ENCODE results near the gene ALG13. TPM values are rescaled to one million over a fixed set of nuclear protein-coding genes. Genes with fewer than 3 reads are reported as not detected.

Gene ALG13
- total RNA-seq, result 56.2 and 60.4 TPM in 2 replicates

DNA sequence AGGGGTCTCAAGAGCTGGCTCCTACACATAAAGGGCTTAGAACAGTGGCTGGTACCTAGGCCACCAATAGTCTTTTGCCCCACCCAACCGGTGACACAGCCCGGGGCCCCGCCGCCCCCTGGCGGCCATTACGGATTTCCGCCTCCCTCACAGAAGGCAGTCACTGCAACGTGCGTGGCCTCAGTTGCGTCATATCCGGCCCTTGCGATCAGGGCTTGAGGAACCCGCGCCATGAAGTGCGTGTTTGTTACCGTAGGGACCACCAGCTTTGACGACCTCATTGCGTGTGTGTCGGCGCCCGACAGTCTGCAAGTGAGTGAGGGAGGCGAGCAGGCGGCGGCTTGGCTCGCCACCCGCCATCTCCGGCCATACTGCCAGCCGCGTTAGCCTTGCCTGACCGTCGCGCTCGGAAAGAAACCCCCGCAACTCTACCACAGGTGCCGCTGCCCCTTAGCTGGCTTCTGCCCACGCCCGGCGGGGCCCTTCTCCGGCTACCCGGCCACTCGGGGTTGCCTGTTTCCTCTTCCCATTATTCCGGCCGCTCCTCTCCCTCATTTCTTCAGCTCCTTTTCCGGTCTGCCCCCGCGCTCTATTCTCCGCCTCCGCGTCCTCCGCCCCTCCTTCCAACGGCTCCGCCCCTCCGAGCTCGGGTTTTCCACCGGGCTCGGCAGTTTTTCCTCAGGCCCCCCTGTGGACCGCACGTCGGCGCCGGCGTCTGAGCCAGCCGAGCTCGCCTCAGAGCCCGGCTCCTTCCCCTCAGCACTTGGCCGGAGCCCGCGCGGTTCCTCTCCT is at the start of gene ALG13:
Gene ALG13, plus strand, starts transcription at position 183 of the 792 bp plus-strand sequence. Its CDS starts 49 bp downstream, at position 232.

Small RNA genes within 50 kb of the gene (small RNA-seq; reads per million reads assigned to genes)
- gene RNA5SP512, result 0.14 reads per million

Other genes with a start within 250 kb of the ALG13 start
- gene SERTM2, start 169.5 kb upstream of the ALG13 start, total RNA-seq, result under 0.01 TPM in 1 of 2 replicates, not detected in the other
- gene TRPC5OS, start 195.0 kb downstream of the ALG13 start, total RNA-seq, result not detected in 2 replicates

All from subcutaneous preadipocyte (primary cell).